ENCODE results near the gene HTR3E. TPM values are rescaled to one million over a fixed set of nuclear protein-coding genes. Genes with fewer than 3 reads are reported as not detected.

Gene HTR3E
- total RNA-seq (2021), result not detected in 3 replicates
- not detected for Bru-seq, nascent RNA
- long read RNA-seq, experiment 1, result 0 reads
- long read RNA-seq, experiment 2, result 0 reads
- long read RNA-seq, experiment 3, result 0 reads

- DNase-seq (ENCODE audit: low spot score) (no peak), ATAC-seq (no peak)
- Mint-ChIP-seq H3K27me3 (ENCODE audit: low read depth) (no peaks in the 10 kb centered on the region), H3K27ac (no peak within 1 kb of the TSS), H3K36me3 (peaks cover 5% of the 10 kb centered on the region), H3K9me3 (peaks cover 15% of the 10 kb centered on the region), H3K4me3 (no peak within 1 kb of the TSS), H3K4me1 (no peaks in the 10 kb centered on the region)
- ChIA-PET POLR2A (no interaction called here), CTCF (no interaction called here)
- no peak for TF ChIP-seq NR3C1 (CRISPR knock-in tag; conservative IDR thresholded peaks at IDR 0.05; ENCODE audit: low read depth)
- TF ChIP-seq ETV6 (CRISPR knock-in tag; IDR thresholded peaks at IDR 0.05), result no peak
- no peak for TF ChIP-seq SP1 (CRISPR knock-in tag; conservative IDR thresholded peaks at IDR 0.05)
- TF ChIP-seq GTF2I (CRISPR knock-in tag; conservative IDR thresholded peaks at IDR 0.05), result no peak
- TF ChIP-seq KAT7 (CRISPR knock-in tag; IDR thresholded peaks at IDR 0.05; ENCODE audit: borderline replicate concordance), result no peak
- TF ChIP-seq PRDM15 (CRISPR knock-in tag; IDR thresholded peaks at IDR 0.05), result no peak
- TF ChIP-seq ZNF263 (CRISPR knock-in tag; IDR thresholded peaks at IDR 0.05; ENCODE audit: low read depth), result no peak
- TF ChIP-seq E2F1 (CRISPR knock-in tag; IDR thresholded peaks at IDR 0.05), result no peak
- TF ChIP-seq CBFB (CRISPR knock-in tag; IDR thresholded peaks at IDR 0.05; ENCODE audit: low read depth), result no peak
- no peak for TF ChIP-seq CREB1 (CRISPR knock-in tag; IDR thresholded peaks at IDR 0.05)
- TF ChIP-seq ERG (CRISPR knock-in tag; IDR thresholded peaks at IDR 0.05), result no peak
- no peak for TF ChIP-seq ARID4B (CRISPR knock-in tag; IDR thresholded peaks at IDR 0.05; ENCODE audit: borderline replicate concordance)
- TF ChIP-seq FOXP1 (CRISPR knock-in tag; IDR thresholded peaks at IDR 0.05; ENCODE audit: borderline replicate concordance), result no peak
- no peak for TF ChIP-seq SMAD4 (CRISPR knock-in tag; IDR thresholded peaks at IDR 0.05)
- no peak for TF ChIP-seq RELA (CRISPR knock-in tag; IDR thresholded peaks at IDR 0.05; ENCODE audit: borderline replicate concordance)
- TF ChIP-seq CTCF (IDR thresholded peaks at IDR 0.05), result no peak
Observed at GRCh38 chr3:184096811-184097383, at the start of gene HTR3E. HTR3E (plus strand) TSS chr3:184097064; CDS start chr3:184097530, 466 bp downstream.
